DOHH2 (cell line): ENCODE data around the gene METTL17.

ENCODE experiments used
- CTCF ChIP-seq: fragments of 200-600 bp; sonication (generic); IDR thresholded peaks from one replicate; pipeline ENCODE4 v1.5.1; 2014; ENCODE audit warnings: antibody characterized with exemption, mild to moderate bottlenecking, low read depth, low read length; ENCODE audit not compliant: poor library complexity, severe bottlenecking
- EZH2phosphoT487 ChIP-seq: fragments of 200-600 bp; sonication (generic); IDR thresholded peaks from 2 replicates; pipeline ENCODE4 v1.6.1; 2017; ENCODE audit warnings: borderline replicate concordance, mild to moderate bottlenecking, antibody characterized with exemption, low read length, moderate library complexity, mixed read lengths

DNA sequence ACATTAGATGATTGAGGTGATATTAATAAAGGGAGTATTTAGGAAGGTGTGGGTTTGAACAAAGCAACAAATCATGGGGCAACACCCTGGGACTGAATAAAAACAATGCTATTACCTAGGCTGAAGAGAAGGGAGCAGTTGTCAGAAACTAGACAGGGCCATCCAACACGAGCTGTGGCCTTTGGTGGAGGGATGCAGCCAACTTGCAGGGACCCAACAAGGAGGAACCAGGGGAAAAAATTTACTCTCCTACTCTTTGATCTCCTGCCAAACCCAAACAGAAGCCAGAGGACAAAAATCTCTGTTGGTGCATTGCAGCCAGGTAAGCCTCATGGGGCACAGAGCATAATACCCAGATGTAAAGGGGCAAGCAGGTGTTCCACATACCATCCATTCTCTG, 21.4 kb downstream of the METTL17 start:
- TF ChIP-seq CTCF, result no peak
- no peak for TF ChIP-seq EZH2phosphoT487
